ENCODE results near the gene XIRP2.

The XIRP2 gene

GRCh38 chr2:167133614-167134013, 245.3 kb downstream of the XIRP2 start:
- DNase-seq = no peak

- DNase-seq = no peak
Observed at GRCh38 chr2:167134381-167135072, 246.2 kb downstream of the XIRP2 start.

- DNase-seq = no peak
Observed at GRCh38 chr2:167135706-167136105, 247.4 kb downstream of the XIRP2 start.

GRCh38 chr2:167136879-167137596, 248.8 kb downstream of the XIRP2 start:
- no peak for DNase-seq

GRCh38 chr2:167140330-167140729, 252.1 kb downstream of the XIRP2 start:
- no peak for DNase-seq

GRCh38 chr2:167140767-167141166, 252.5 kb downstream of the XIRP2 start:
- no peak for DNase-seq

- DNase-seq = no peak
Observed at GRCh38 chr2:167142554-167142953, 254.3 kb downstream of the XIRP2 start.

- no peak for DNase-seq
Observed at GRCh38 chr2:167144179-167144898, 256.1 kb downstream of the XIRP2 start.

GRCh38 chr2:167147271-167147941, 259.1 kb downstream of the XIRP2 start:
- DNase-seq = no peak

GRCh38 chr2:167151894-167152293, 263.6 kb downstream of the XIRP2 start:
- DNase-seq = no peak

GRCh38 chr2:167157523-167157922, 269.2 kb downstream of the XIRP2 start:
- no peak for DNase-seq

GRCh38 chr2:167177196-167177595, 288.9 kb downstream of the XIRP2 start:
- no peak for DNase-seq

- DNase-seq = no peak
Observed at GRCh38 chr2:167181134-167181533, 292.9 kb downstream of the XIRP2 start.

GRCh38 chr2:167181688-167182087, 293.4 kb downstream of the XIRP2 start:
- DNase-seq = no peak

GRCh38 chr2:167182403-167182802, 294.1 kb downstream of the XIRP2 start:
- no peak for DNase-seq

GRCh38 chr2:167183931-167184330, 295.7 kb downstream of the XIRP2 start:
- DNase-seq = no peak

GRCh38 chr2:167186465-167186864, 298.2 kb downstream of the XIRP2 start:
- no peak for DNase-seq

- no peak for DNase-seq
Observed at GRCh38 chr2:167187049-167187727, 298.9 kb downstream of the XIRP2 start.

- DNase-seq = no peak
Observed at GRCh38 chr2:167187978-167188967, 300.0 kb downstream of the XIRP2 start.

GRCh38 chr2:167190053-167190452, 301.8 kb downstream of the XIRP2 start:
- no peak for DNase-seq

All from hypothalamus (tissue), 51 donors.